H1 (cell line): ENCODE data around the gene DNAH1. TPM values are rescaled to one million over a fixed set of nuclear protein-coding genes. Genes with fewer than 3 reads are reported as not detected.

Source experiments
- CTCF ChIA-PET: fragments of 300-600 bp; sonication (Branson Sonifier 250); formaldehyde crosslinking; loops from one replicate; lab custom pipeline; 2021; ENCODE audit not compliant: partially characterized antibody; lab: Charles Lee
- POLR2A ChIA-PET: fragments of 300-600 bp; sonication (Branson Sonifier 250); formaldehyde crosslinking; loops from one replicate; lab custom pipeline; 2021; ENCODE audit warnings: inconsistent platforms; ENCODE audit not compliant: partially characterized antibody; lab: Charles Lee
- DNase-seq, 2 experiments: peaks; one replicate each; pipeline versions ENCODE4 v3.0.0 to v3.0.0-alpha.2; 2010 to 2022; ENCODE audit warnings: low spot score in 2 of 2, low read depth in 1 of 2, mixed read lengths in 1 of 2
- FAIRE-seq: peaks from 2 replicates; lab custom pipeline; 2011; peaks lifted over from hg19 to GRCh38; lab: Jason Lieb, UNC
- H2AFZ ChIP-seq: 2 replicates; pipeline ENCODE4 v1.8.1; 2012; ENCODE audit warnings: low read length, inconsistent platforms
- H2AK5ac ChIP-seq: 2 replicates; pipeline ENCODE4 v1.6.1; 2013; ENCODE audit warnings: low read depth, low read length
- H2BK120ac ChIP-seq: replicated peaks from 2 replicates; pipeline ENCODE3; 2013; ENCODE audit warnings: low read depth, low read length, inconsistent platforms
- H2BK12ac ChIP-seq: 2 replicates; pipeline ENCODE4 v1.6.1; 2013; ENCODE audit warnings: low read depth, low read length
- H2BK15ac ChIP-seq: 2 replicates; pipeline ENCODE4 v1.6.1; 2013; ENCODE audit warnings: low read length
- H2BK20ac ChIP-seq: 2 replicates; pipeline ENCODE4 v1.6.1; 2013; ENCODE audit warnings: low read length
- H2BK5ac ChIP-seq: 2 replicates; pipeline ENCODE4 v1.6.1; 2013; ENCODE audit warnings: low read depth, low read length
- H3K14ac ChIP-seq: 2 replicates; pipeline ENCODE4 v1.6.1; 2013; ENCODE audit warnings: inconsistent platforms; ENCODE audit not compliant: insufficient read length
- H3K18ac ChIP-seq: 2 replicates; pipeline ENCODE4 v1.6.1; 2013; ENCODE audit warnings: low read length; ENCODE audit errors: extremely low read depth
- H3K23ac ChIP-seq: 2 replicates; pipeline ENCODE4 v1.6.1; 2013; ENCODE audit warnings: inconsistent platforms; ENCODE audit not compliant: insufficient read length
- H3K23me2 ChIP-seq: 2 replicates; pipeline ENCODE4 v1.6.1; 2013; ENCODE audit warnings: low read depth, low read length
- H3K27ac ChIP-seq: 2 replicates; pipeline ENCODE4 v1.6.1; 2011; ENCODE audit warnings: low read depth, low read length, inconsistent platforms
- H3K27me3 ChIP-seq, 4 experiments: replicated peaks in 1 of 4; 1 replicate in 1 of 4; 2 replicates in 3 of 4; pipeline versions ENCODE4 v1.6.1 to v1.8.1; 2011 to 2013; ENCODE audit warnings: low read length in 3 of 4, mild to moderate bottlenecking in 3 of 4, inconsistent platforms in 2 of 4, mixed read lengths in 2 of 4, moderate library complexity in 1 of 4; ENCODE audit not compliant: control insufficient read depth in 3 of 4, insufficient read depth in 3 of 4; ENCODE audit errors: extremely low read depth in 1 of 4
- H3K36me3 ChIP-seq, 4 experiments: 2 replicates each; pipeline versions ENCODE4 v1.6.1 to v1.8.1; 2011 to 2013; ENCODE audit warnings: mild to moderate bottlenecking in 4 of 4, low read length in 3 of 4, moderate library complexity in 2 of 4, control low read depth in 1 of 4, inconsistent platforms in 1 of 4; ENCODE audit not compliant: insufficient read depth in 4 of 4, control insufficient read depth in 2 of 4
- H3K4ac ChIP-seq: replicated peaks from 2 replicates; pipeline ENCODE3; 2013; ENCODE audit warnings: low read length, low read depth, mixed read lengths, inconsistent platforms; ENCODE audit not compliant: insufficient read length
- H3K4me1 ChIP-seq, 4 experiments: replicated peaks in 1 of 4; 1 replicate in 1 of 4; 2 replicates in 3 of 4; pipeline versions ENCODE4 v1.6.1 to v1.8.1; 2011 to 2013; ENCODE audit warnings: low read length in 3 of 4, inconsistent platforms in 2 of 4, mixed read lengths in 1 of 4; ENCODE audit not compliant: insufficient read depth in 4 of 4, control insufficient read depth in 3 of 4
- H3K4me2 ChIP-seq, 2 experiments: 2 replicates each; pipeline versions ENCODE4 v1.6.1 to v1.8.1; 2011 to 2013; ENCODE audit warnings: low read depth in 2 of 2, low read length in 2 of 2, control low read depth in 1 of 2, inconsistent platforms in 1 of 2, mild to moderate bottlenecking in 1 of 2; ENCODE audit not compliant: insufficient read depth in 1 of 2
- H3K4me3 ChIP-seq, 4 experiments: fragments of 200-600, 300-600 bp in 1 of 4; sonication (generic), shearing (Covaris generic), sonication (Bioruptor Twin) in 1 of 4; 2 replicates each; pipeline versions ENCODE4 v1.5.1 to v1.8.1; 2011 to 2016; ENCODE audit warnings: low read length in 4 of 4, low read depth in 3 of 4, control low read depth in 2 of 4, inconsistent platforms in 2 of 4, mild to moderate bottlenecking in 2 of 4, mixed read lengths in 1 of 4, moderate library complexity in 1 of 4; ENCODE audit not compliant: insufficient read depth in 2 of 4; ENCODE audit errors: extremely low read depth in 1 of 4
- H3K56ac ChIP-seq: replicated peaks from 2 replicates; pipeline ENCODE3; 2013; ENCODE audit warnings: low read depth, mild to moderate bottlenecking, mixed read lengths, low read length, inconsistent platforms; ENCODE audit not compliant: insufficient read length
- H3K79me1 ChIP-seq: 2 replicates; pipeline ENCODE4 v1.6.1; 2013; ENCODE audit warnings: low read depth, low read length, control low read depth
- H3K79me2 ChIP-seq, 2 experiments: 2 replicates each; pipeline versions ENCODE4 v1.6.1 to v1.8.1; 2012 to 2013; ENCODE audit warnings: low read length in 2 of 2, mild to moderate bottlenecking in 2 of 2, inconsistent platforms in 1 of 2; ENCODE audit not compliant: insufficient read depth in 2 of 2, control insufficient read depth in 1 of 2
- H3K9ac ChIP-seq, 4 experiments: replicated peaks in 1 of 4; 1 replicate in 1 of 4; 2 replicates in 3 of 4; pipeline versions ENCODE4 v1.6.1 to v1.8.1; 2011 to 2013; ENCODE audit warnings: low read depth in 3 of 4, low read length in 3 of 4, control low read depth in 2 of 4, mild to moderate bottlenecking in 2 of 4, moderate library complexity in 2 of 4, inconsistent platforms in 1 of 4; ENCODE audit errors: extremely low read depth in 1 of 4
- H3K9me3 ChIP-seq, 2 experiments: 2 replicates each; pipeline versions ENCODE4 v1.6.1 to v1.8.1; 2012 to 2013; ENCODE audit warnings: mild to moderate bottlenecking in 2 of 2, moderate library complexity in 2 of 2, control low read depth in 1 of 2, inconsistent platforms in 1 of 2, low read depth in 1 of 2, low read length in 1 of 2, mixed read lengths in 1 of 2; ENCODE audit not compliant: insufficient read depth in 2 of 2
- H4K20me1 ChIP-seq, 2 experiments: replicated peaks in 1 of 2; 2 replicates each; pipeline versions ENCODE3 to v1.8.1; 2011 to 2013; ENCODE audit warnings: inconsistent platforms in 2 of 2, low read length in 2 of 2, mild to moderate bottlenecking in 1 of 2; ENCODE audit not compliant: insufficient read depth in 2 of 2, control insufficient read depth in 1 of 2
- H4K5ac ChIP-seq: 2 replicates; pipeline ENCODE4 v1.6.1; 2013; ENCODE audit warnings: low read length, low read depth, mixed read lengths, inconsistent platforms; ENCODE audit not compliant: insufficient read length
- H4K8ac ChIP-seq: 2 replicates; pipeline ENCODE4 v1.8.0; 2013; ENCODE audit warnings: mild to moderate bottlenecking, moderate library complexity, low read length, inconsistent platforms; ENCODE audit not compliant: insufficient read depth; ENCODE audit errors: extremely low read depth
- H4K91ac ChIP-seq: replicated peaks from 2 replicates; pipeline ENCODE3; 2013; ENCODE audit warnings: low read length, mixed read lengths, inconsistent platforms; ENCODE audit not compliant: insufficient read length
- ATF3 ChIP-seq: IDR thresholded peaks from 2 replicates; pipeline ENCODE4 v1.6.1; 2011; ENCODE audit warnings: low read depth, mild to moderate bottlenecking, low read length; ENCODE audit not compliant: insufficient read depth
- CBX8 ChIP-seq: fragments of 300-800, 300-1000 bp; sonication (generic); IDR thresholded peaks from 2 replicates; pipeline ENCODE4 v1.7.1; 2016; ENCODE audit warnings: low read depth, low read length, borderline replicate concordance
- CHD1 ChIP-seq: IDR thresholded peaks from 2 replicates; pipeline ENCODE4 v1.6.1; 2012; ENCODE audit warnings: low read depth, low read length, improper control_type of control experiment
- JUND ChIP-seq: IDR thresholded peaks from 2 replicates; pipeline ENCODE4 v1.6.1; 2011; ENCODE audit warnings: mild to moderate bottlenecking, improper control_type of control experiment, low read length
- PHF8 ChIP-seq: fragments of 200-600 bp; sonication (generic); conservative IDR thresholded peaks from 2 replicates; pipeline ENCODE4 v1.7.1; 2012; ENCODE audit warnings: low read depth, mild to moderate bottlenecking, inconsistent platforms, low read length, moderate library complexity
- RBBP5 ChIP-seq: IDR thresholded peaks from 2 replicates; pipeline ENCODE4 v1.7.1; 2012; ENCODE audit warnings: low read depth, mild to moderate bottlenecking, inconsistent platforms, low read length, moderate library complexity, borderline replicate concordance
- RFX5 ChIP-seq: IDR thresholded peaks from 2 replicates; pipeline ENCODE4 v1.6.1; 2011; ENCODE audit warnings: low read depth, low read length, improper control_type of control experiment, borderline replicate concordance
- RNF2 ChIP-seq: fragments of 200-900, 300-1000 bp; sonication (generic); IDR thresholded peaks from 2 replicates; pipeline ENCODE4 v1.7.1; 2016; ENCODE audit warnings: borderline replicate concordance, low read depth, mild to moderate bottlenecking, antibody characterized with exemption, low read length; ENCODE audit not compliant: poor library complexity, severe bottlenecking; ENCODE audit errors: missing control alignments
- SIRT6 ChIP-seq: IDR thresholded peaks from one replicate; pipeline ENCODE4 v1.7.1; 2012; ENCODE audit warnings: low read length, inconsistent platforms
- TCF12 ChIP-seq: IDR thresholded peaks from 2 replicates; pipeline ENCODE4 v1.6.1; 2011; ENCODE audit warnings: low read depth, mild to moderate bottlenecking, low read length
- WGBS, 2 experiments: shearing (Covaris generic) in 1 of 2; methylation state at CpG; one replicate each; pipeline versions ENCODE4 v1.1.6 to v1.1.7; 2013 to 2015; ENCODE audit warnings: low lambda C conversion rate in 2 of 2, mixed read lengths in 2 of 2, inconsistent platforms in 1 of 2, low coverage in 1 of 2, missing lambda C conversion rate in 1 of 2; ENCODE audit not compliant: insufficient replicate concordance in 2 of 2, insufficient coverage in 1 of 2, insufficient read length in 1 of 2; ENCODE audit errors: extremely low coverage in 1 of 2, missing lambda C conversion rate in 1 of 2; 5-methylcytosine and 5-hydroxymethylcytosine counted together
- polyA plus RNA-seq, 7 experiments: library from polyadenylated mRNA; depleted of rRNA in 3 of 7; stranded (reverse) in 5 of 7; unstranded in 2 of 7; fragments of >200 nt in 5 of 7; fragments of 200-250 nt in 2 of 7; gene quantifications; 1 replicate in 5 of 7; 2 replicates in 1 of 7; 4 replicates in 1 of 7; pipeline versions ENCODE4 v1.2.1 to v1.2.3, GENCODE V29; 2011 to 2013; ENCODE audit warnings: missing spikeins in 2 of 7, mixed read lengths in 2 of 7
- total RNA-seq: library from RNA; stranded (reverse); fragmentation: NEBNext Ultra II Directional; extraction: Animal tissue kit (Norgen Biotek cat#: 25700); gene quantifications from 2 replicates; pipeline ENCODE4 v1.2.1, GENCODE V29; 2021

The DNAH1 gene
- total and polyA plus RNA-seq, 2 of the 8 experiments (the other 6 are each of a cell fraction or from before 2014, with no cell fraction given), result 1.0 to 1.5 TPM

GRCh38 chr3:52331906-52332305 is 15.8 kb downstream of the DNAH1 start:
- no peak overlapping the region for H3K27ac ChIP-seq
- H3K36me3 ChIP-seq, result no peaks in the 10 kb centered on the region
- peaks cover 0 to 1% of the 10 kb centered on the region in 2 experiments for H4K20me1 ChIP-seq
- H4K91ac ChIP-seq, result no peak overlapping the region
- H3K18ac ChIP-seq, result no peak overlapping the region
- H4K8ac ChIP-seq, result peak overlapping the region; percentile 68; the same call in 1 of the 2 replicates
- H2BK20ac ChIP-seq, result no peak overlapping the region
- H3K14ac ChIP-seq, result no peak overlapping the region
- no peak overlapping the region for H4K5ac ChIP-seq
- no peak overlapping the region for H2BK15ac ChIP-seq
- CTCF ChIA-PET, result interaction anchor here (0.7 to 2.8 kb wide), 8 partner anchors 26 to 259 kb away, joined by 3 to 11 read pairs (median 4); no protein-coding TSS in a partner anchor
- H3K27me3 ChIP-seq, result no peaks in the 10 kb centered on the region; a peak in 1 of 7 replicates
- H3K9ac ChIP-seq, result no peak overlapping the region
- WGBS, 2 experiments, result 89% methylated on average over 15 of the region's 15 CpGs; no CpG with 5 or more reads in 1 of the 2 experiments
- no peak overlapping the region for H3K56ac ChIP-seq
- no peak overlapping the region for H3K23ac ChIP-seq
- H3K4me1 ChIP-seq, result no peaks in the 10 kb centered on the region
- H2BK5ac ChIP-seq, result 0 out of 2 replicates have a peak overlapping the region, but pooled peaks have one; percentile 73
- no peaks in the 10 kb centered on the region for H3K9me3 ChIP-seq
- no peak overlapping the region for H2AK5ac ChIP-seq
- H3K23me2 ChIP-seq, result peaks cover 3% of the 10 kb centered on the region; the same call in 1 of the 2 replicates
- POLR2A ChIA-PET, result interaction anchor here (1.0 kb wide), 1 partner anchor 9 kb away, joined by 4 read pairs; no protein-coding TSS in a partner anchor
- no peak overlapping the region for H2BK12ac ChIP-seq
- no peaks in the 10 kb centered on the region for H3K79me1 ChIP-seq
- no peak overlapping the region for H2AFZ ChIP-seq
- no peaks in the 10 kb centered on the region for H3K79me2 ChIP-seq
- no peak overlapping the region for H3K4ac ChIP-seq
- H3K4me3 ChIP-seq, result no peak overlapping the region
- FAIRE-seq (no peak), DNase-seq (no peak)
- no peak overlapping the region for H3K4me2 ChIP-seq
- no peak overlapping the region for H2BK120ac ChIP-seq
- no peak for TF ChIP-seq CHD1
- TF ChIP-seq PHF8, result no peak
- no peak for TF ChIP-seq TCF12
- no peak for TF ChIP-seq CBX8
- TF ChIP-seq ATF3, result no peak
- TF ChIP-seq SIRT6, result no peak
- no peak for TF ChIP-seq RBBP5
- no peak for TF ChIP-seq RNF2
- TF ChIP-seq RFX5, result no peak
- no peak for TF ChIP-seq JUND
